GM23338 (cell line): ENCODE results near the gene RFNG.

Source experiments
- CREB1 ChIP-seq: fragments of 250-450 bp; sonication (Bioruptor Pico); IDR thresholded peaks from 2 replicates; pipeline ENCODE4 v1.5.0; 2020; ENCODE audit warnings: low read depth, mild to moderate bottlenecking, moderate library complexity
- CTCF ChIP-seq, 2 experiments: fragments of 200-600 bp in 1 of 2; sonication (generic) in 1 of 2; conservative IDR thresholded peaks; 2 replicates each; pipeline versions ENCODE4 v1.5.1 to v1.6.1; 2016 to 2017; ENCODE audit warnings: antibody characterized with exemption in 2 of 2, low read depth in 2 of 2, mild to moderate bottlenecking in 2 of 2, moderate library complexity in 1 of 2
- EZH2 ChIP-seq: fragments of 200-600 bp; sonication (generic); IDR thresholded peaks from one replicate; pipeline ENCODE4 v1.8.0; 2017; ENCODE audit warnings: antibody characterized with exemption, mild to moderate bottlenecking, low read depth; ENCODE audit not compliant: unreplicated experiment
- EZH2phosphoT487 ChIP-seq: fragments of 200-600 bp; sonication (generic); IDR thresholded peaks from one replicate; pipeline ENCODE4 v1.8.1; 2018; ENCODE audit warnings: antibody characterized with exemption; ENCODE audit not compliant: unreplicated experiment
- JUNB ChIP-seq: IDR thresholded peaks from one replicate; pipeline ENCODE4 v1.6.1; 2016; ENCODE audit warnings: antibody characterized with exemption; ENCODE audit not compliant: unreplicated experiment
- NANOG ChIP-seq: IDR thresholded peaks from 2 replicates; pipeline ENCODE4 v1.6.1; 2016; ENCODE audit warnings: antibody characterized with exemption, borderline replicate concordance
- POLR2AphosphoS5 ChIP-seq: IDR thresholded peaks from 2 replicates; pipeline ENCODE4 v1.6.1; 2016; ENCODE audit warnings: antibody characterized with exemption, low read depth
- ZNF114 ChIP-seq: fragments of 250-450 bp; sonication (Bioruptor Pico); IDR thresholded peaks from 2 replicates; pipeline ENCODE4 v1.5.0; 2020; ENCODE audit warnings: mild to moderate bottlenecking, moderate library complexity
- ZNF331 ChIP-seq: fragments of 250-450 bp; sonication (Bioruptor Pico); IDR thresholded peaks from 2 replicates; pipeline ENCODE4 v1.5.0; 2020; ENCODE audit warnings: low read depth, mild to moderate bottlenecking, moderate library complexity
- ZNF462 ChIP-seq: fragments of 250-450 bp; sonication (Bioruptor Pico); IDR thresholded peaks from 2 replicates; pipeline ENCODE4 v1.5.0; 2020; ENCODE audit warnings: mild to moderate bottlenecking, moderate library complexity
- TF ChIP-seq, protein P1 (sequence below): IDR thresholded peaks from 2 replicates; pipeline ENCODE4 v1.6.1; 2016; ENCODE audit warnings: antibody characterized with exemption
- TF ChIP-seq, protein P2 (sequence below): IDR thresholded peaks from one replicate; pipeline ENCODE4 v1.6.1; 2018; ENCODE audit warnings: antibody characterized with exemption; ENCODE audit not compliant: unreplicated experiment

GRCh38 chr17:82083009-82083408 is 31.4 kb upstream of the RFNG start:
- no peak for TF ChIP-seq CTCF (conservative IDR thresholded peaks at IDR 0.05; ENCODE audit: low read depth in 2 of 2)
- TF ChIP-seq EZH2phosphoT487 = no peak
- TF ChIP-seq, protein P1, sequence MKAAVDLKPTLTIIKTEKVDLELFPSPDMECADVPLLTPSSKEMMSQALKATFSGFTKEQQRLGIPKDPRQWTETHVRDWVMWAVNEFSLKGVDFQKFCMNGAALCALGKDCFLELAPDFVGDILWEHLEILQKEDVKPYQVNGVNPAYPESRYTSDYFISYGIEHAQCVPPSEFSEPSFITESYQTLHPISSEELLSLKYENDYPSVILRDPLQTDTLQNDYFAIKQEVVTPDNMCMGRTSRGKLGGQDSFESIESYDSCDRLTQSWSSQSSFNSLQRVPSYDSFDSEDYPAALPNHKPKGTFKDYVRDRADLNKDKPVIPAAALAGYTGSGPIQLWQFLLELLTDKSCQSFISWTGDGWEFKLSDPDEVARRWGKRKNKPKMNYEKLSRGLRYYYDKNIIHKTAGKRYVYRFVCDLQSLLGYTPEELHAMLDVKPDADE = no peak
- no peak for TF ChIP-seq EZH2
- no peak; the same call in 1 of the 2 replicates for TF ChIP-seq POLR2AphosphoS5
- TF ChIP-seq ZNF331 (CRISPR knock-in tag) = no peak
- no peak for TF ChIP-seq CREB1 (CRISPR knock-in tag)
- no peak for TF ChIP-seq JUNB
- TF ChIP-seq, protein P2, sequence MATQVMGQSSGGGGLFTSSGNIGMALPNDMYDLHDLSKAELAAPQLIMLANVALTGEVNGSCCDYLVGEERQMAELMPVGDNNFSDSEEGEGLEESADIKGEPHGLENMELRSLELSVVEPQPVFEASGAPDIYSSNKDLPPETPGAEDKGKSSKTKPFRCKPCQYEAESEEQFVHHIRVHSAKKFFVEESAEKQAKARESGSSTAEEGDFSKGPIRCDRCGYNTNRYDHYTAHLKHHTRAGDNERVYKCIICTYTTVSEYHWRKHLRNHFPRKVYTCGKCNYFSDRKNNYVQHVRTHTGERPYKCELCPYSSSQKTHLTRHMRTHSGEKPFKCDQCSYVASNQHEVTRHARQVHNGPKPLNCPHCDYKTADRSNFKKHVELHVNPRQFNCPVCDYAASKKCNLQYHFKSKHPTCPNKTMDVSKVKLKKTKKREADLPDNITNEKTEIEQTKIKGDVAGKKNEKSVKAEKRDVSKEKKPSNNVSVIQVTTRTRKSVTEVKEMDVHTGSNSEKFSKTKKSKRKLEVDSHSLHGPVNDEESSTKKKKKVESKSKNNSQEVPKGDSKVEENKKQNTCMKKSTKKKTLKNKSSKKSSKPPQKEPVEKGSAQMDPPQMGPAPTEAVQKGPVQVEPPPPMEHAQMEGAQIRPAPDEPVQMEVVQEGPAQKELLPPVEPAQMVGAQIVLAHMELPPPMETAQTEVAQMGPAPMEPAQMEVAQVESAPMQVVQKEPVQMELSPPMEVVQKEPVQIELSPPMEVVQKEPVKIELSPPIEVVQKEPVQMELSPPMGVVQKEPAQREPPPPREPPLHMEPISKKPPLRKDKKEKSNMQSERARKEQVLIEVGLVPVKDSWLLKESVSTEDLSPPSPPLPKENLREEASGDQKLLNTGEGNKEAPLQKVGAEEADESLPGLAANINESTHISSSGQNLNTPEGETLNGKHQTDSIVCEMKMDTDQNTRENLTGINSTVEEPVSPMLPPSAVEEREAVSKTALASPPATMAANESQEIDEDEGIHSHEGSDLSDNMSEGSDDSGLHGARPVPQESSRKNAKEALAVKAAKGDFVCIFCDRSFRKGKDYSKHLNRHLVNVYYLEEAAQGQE = no peak
- no peak for TF ChIP-seq ZNF462 (CRISPR knock-in tag)
- no peak for TF ChIP-seq ZNF114 (CRISPR knock-in tag)
- TF ChIP-seq NANOG = no peak
